Measurements from ENCODE around the gene SH2D3C.
A peak's percentile ranks its signal among the peaks of the same experiment; 100 is the strongest.

Gene SH2D3C

DNA sequence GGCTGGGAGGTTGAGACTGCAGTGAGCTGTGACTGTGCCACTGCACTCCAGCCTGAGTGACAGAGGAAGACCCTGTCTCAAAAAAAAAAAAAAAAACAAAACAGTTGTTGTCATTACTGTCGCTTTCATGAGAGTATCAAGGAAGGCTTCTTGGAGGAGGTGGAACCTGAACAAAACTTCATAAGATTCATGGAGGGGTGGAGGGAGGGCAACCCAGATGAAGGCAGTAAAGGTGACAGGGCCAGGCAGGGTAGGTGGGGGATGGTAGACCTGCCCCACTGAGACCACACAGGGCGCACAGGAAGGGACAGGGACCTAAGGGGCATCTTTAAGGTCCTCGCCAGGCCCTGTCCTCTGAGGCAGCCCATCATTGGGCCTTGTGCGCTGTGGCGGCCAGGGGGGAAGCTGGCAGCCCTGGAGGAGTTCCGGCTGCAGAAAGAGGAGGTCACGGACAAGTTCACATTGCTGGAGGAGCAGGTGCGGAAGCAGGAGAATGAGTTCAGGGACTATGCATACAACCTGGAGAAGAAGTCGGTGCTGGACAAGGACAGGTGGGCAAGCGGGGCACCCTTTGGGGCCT, 68.2 kb downstream of the SH2D3C start:
- Mint-ChIP-seq H3K4me3 (peak overlapping the region in 2 of 3 experiments; percentile 16 to 35), H3K4me1 (peaks cover 21% of the 10 kb centered on the region), H3K36me3 (ENCODE audit: low read depth) (no peaks in the 10 kb centered on the region), H3K27me3 (ENCODE audit: low read depth) (no peaks in the 10 kb centered on the region), H3K27ac (no peak overlapping the region), H3K9me3 (no peaks in the 10 kb centered on the region)
- TF ChIP-seq, protein P1, sequence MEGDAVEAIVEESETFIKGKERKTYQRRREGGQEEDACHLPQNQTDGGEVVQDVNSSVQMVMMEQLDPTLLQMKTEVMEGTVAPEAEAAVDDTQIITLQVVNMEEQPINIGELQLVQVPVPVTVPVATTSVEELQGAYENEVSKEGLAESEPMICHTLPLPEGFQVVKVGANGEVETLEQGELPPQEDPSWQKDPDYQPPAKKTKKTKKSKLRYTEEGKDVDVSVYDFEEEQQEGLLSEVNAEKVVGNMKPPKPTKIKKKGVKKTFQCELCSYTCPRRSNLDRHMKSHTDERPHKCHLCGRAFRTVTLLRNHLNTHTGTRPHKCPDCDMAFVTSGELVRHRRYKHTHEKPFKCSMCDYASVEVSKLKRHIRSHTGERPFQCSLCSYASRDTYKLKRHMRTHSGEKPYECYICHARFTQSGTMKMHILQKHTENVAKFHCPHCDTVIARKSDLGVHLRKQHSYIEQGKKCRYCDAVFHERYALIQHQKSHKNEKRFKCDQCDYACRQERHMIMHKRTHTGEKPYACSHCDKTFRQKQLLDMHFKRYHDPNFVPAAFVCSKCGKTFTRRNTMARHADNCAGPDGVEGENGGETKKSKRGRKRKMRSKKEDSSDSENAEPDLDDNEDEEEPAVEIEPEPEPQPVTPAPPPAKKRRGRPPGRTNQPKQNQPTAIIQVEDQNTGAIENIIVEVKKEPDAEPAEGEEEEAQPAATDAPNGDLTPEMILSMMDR (IDR thresholded peaks at IDR 0.05; ENCODE audit: unreplicated experiment in 3 of 3): no peak

DNA sequence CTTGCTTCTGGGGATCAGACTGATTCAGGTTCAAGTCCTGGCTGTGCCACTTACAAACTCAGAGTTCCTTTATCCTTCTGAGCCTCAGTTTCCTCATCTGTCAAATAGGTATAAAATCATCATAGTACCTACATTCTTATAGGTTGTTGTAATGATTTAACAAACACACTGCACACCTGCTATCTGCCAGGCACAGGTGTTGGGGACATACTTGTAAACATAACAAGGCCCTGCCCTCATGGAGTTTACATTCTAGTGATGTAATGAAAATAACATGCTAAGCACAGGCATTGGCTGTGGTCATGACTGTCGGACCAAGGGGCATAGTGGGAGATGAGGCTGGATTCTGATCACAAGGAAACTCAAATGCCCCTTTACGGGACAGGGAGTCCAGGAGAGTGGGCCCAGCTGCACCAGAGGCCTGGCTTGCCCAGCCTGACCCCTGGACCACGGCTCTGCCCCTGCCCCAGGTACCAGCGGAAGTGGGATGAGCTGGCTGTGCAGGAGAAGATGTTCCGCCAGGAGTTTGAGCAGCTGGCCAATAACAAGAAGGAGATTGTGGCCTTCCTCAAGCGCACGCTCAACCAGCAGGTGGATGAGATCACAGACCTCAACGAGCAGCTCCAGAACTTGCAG, 69.4 kb downstream of the SH2D3C start:
- peaks cover 26% of the 10 kb centered on the region for H3K4me1 Mint-ChIP-seq
- H3K27ac Mint-ChIP-seq: no peak overlapping the region
- TF ChIP-seq, protein P1 (IDR thresholded peaks at IDR 0.05; ENCODE audit: unreplicated experiment in 3 of 3): no peak
- no peaks in the 10 kb centered on the region for H3K27me3 Mint-ChIP-seq (ENCODE audit: low read depth)
- no peak overlapping the region for H3K4me3 Mint-ChIP-seq
- no peaks in the 10 kb centered on the region for H3K9me3 Mint-ChIP-seq
- no peaks in the 10 kb centered on the region for H3K36me3 Mint-ChIP-seq (ENCODE audit: low read depth)

DNA sequence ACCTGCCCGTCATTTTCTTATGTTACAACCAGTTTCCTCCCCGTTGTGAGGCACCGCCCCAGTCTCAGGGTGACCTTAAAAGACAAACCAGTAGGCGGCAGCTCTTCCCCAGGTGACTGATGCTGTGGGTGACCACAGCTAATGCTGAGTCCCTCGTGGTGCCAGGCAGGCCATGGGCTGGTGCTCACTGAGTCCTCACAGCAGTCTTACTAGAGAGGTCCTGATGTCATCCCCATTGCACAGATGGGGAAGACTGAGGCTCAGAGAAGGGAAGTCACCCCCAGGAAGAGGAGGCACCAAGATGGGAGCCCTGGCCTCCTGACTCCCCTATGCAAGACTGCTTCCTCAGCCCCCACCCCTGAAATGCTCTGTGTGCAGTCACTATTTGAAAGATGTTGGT, 70.7 kb downstream of the SH2D3C start:
- no peak overlapping the region for H3K4me3 Mint-ChIP-seq
- H3K36me3 Mint-ChIP-seq (ENCODE audit: low read depth): no peaks in the 10 kb centered on the region
- H3K27ac Mint-ChIP-seq: no peak overlapping the region
- H3K9me3 Mint-ChIP-seq: no peaks in the 10 kb centered on the region
- peaks cover 4% of the 10 kb centered on the region for H3K27me3 Mint-ChIP-seq (ENCODE audit: low read depth)
- peaks cover 26% of the 10 kb centered on the region for H3K4me1 Mint-ChIP-seq
- TF ChIP-seq, protein P1 (IDR thresholded peaks at IDR 0.05; ENCODE audit: unreplicated experiment in 3 of 3): no peak

DNA sequence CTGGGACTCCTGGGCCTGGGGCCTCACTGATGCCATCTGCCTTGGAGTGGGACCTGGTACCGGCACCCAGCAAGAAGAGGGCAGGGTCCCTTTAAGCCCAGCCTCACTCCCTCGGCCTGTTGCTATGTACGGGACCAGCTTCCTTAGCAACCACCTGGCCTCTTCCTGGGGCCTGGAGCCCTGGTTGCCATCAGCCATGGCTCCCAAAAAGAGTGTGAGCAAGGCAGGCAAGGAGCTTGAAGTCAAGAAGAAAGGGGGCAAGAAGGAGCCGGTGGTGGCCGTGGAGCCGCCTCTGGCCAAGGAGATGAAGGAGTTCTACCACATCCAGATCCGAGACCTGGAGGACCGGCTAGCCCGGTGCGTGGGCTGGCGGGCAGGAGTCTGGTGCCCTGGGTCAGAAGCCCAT, 71.6 kb downstream of the SH2D3C start, which contains the start of gene CFAP157:
CFAP157 (plus strand) TSS at position 153 of the 406 bp plus-strand sequence; CDS start at position 197, 44 bp downstream.
- peak within 1 kb of the TSS in 2 of 3 experiments; percentile 59 to 67 for H3K4me3 Mint-ChIP-seq
- no peaks in the 10 kb centered on the region for H3K36me3 Mint-ChIP-seq (ENCODE audit: low read depth)
- H3K27me3 Mint-ChIP-seq (ENCODE audit: low read depth): peaks cover 4% of the 10 kb centered on the region
- H3K9me3 Mint-ChIP-seq: no peaks in the 10 kb centered on the region
- H3K27ac Mint-ChIP-seq: no peak within 1 kb of the TSS
- TF ChIP-seq, protein P1 (IDR thresholded peaks at IDR 0.05; ENCODE audit: unreplicated experiment in 3 of 3): no peak
- peaks cover 26% of the 10 kb centered on the region for H3K4me1 Mint-ChIP-seq

DNA sequence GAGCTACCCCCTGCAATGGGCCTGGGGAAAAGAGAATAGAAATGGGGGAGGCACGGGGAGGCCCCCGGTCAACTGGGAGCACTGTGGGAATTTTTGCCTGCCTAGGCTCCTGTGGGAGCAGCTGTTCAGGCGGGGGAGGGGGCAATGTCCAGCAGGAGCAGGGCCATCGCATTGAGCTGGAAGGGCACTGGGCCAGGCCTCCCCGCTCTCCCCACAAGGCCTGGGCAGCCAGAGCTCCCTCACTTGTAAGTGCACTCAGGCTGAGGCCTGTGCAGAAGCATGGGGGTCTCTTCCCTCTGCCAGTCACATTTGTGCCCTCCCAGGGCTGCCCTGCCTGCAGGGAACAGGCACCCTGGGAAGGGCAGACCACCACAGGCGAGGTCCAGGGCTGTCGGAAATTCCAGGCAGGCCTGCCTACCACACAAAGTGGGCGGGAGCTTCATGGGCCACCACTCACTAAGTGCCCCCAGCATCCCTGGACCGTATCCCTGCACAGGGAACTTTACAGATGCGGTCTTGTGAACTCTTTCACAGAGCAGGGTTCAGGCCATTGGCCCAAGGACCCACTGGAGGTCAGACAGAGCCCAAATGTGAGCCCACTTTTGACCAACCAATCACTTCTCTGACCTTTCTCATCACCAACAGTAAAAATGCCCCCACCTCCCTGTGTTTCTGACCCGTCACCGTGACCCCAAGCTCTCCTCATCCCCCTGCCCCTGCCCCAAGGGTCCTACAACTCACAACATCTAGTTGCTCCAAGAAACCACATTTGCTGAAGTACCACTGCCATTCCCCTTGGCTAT, 72.7 kb downstream of the SH2D3C start:
- H3K9me3 Mint-ChIP-seq: no peaks in the 10 kb centered on the region
- peaks cover 22% of the 10 kb centered on the region for H3K4me1 Mint-ChIP-seq
- H3K27me3 Mint-ChIP-seq (ENCODE audit: low read depth): peaks cover 4% of the 10 kb centered on the region
- no peak overlapping the region for H3K27ac Mint-ChIP-seq
- no peaks in the 10 kb centered on the region for H3K36me3 Mint-ChIP-seq (ENCODE audit: low read depth)
- TF ChIP-seq, protein P1 (IDR thresholded peaks at IDR 0.05; ENCODE audit: unreplicated experiment in 3 of 3): no peak
- no peak overlapping the region for H3K4me3 Mint-ChIP-seq
